ENCODE data around the gene DDX18.
"Not testable (repeated sequence)": the region's sequence is repeated elsewhere in the genome, so short reads cannot be mapped to it uniquely, and the experiment has no call there.

The DDX18 gene

GRCh38 chr2:117803644-117804325 is 10.7 kb upstream of the DDX18 start:
- peak overlapping the region; percentile 20 for H3K27ac ChIP-seq (ENCODE audit: low read depth, low read length)
- H3K4me1 ChIP-seq (ENCODE audit: control insufficient read depth, insufficient read depth, low read length); H3K9me3 ChIP-seq (ENCODE audit: control insufficient read depth, insufficient read depth, low read length); H3K27me3 ChIP-seq (ENCODE audit: control insufficient read depth, insufficient read depth, low read length); H3K36me3 ChIP-seq (ENCODE audit: control insufficient read depth, insufficient read depth, low read length): not testable (repeated sequence)
- 0 out of 2 replicates have a peak overlapping the region, but pooled peaks have one; percentile 48 for H3K9ac ChIP-seq (ENCODE audit: low read depth, low read length)
- H3K4me3 ChIP-seq (ENCODE audit: low read depth, low read length): peak overlapping the region; percentile 62

DNA sequence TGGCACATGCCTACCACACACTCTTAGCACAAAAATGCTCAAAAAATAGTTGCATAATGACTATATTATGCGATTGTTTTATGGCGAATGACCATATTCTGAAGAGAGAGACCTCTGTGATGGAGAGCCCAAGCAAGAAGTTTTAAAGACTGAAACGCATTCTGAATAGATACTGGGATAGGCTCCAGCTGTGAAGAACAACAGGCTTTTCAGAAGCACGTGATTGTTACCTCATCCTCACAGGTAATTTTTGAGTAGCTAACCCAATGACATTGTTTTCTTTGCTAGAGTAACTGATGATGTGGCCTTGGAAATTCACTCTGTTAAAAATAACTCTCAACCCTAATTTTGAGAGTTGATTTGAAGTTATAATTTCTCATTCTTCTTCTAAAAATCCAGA is 2.0 kb upstream of the DDX18 start:
- Histone ChIP-seq H3K9ac (ENCODE audit: low read depth, low read length) (peak overlapping the region; percentile 21; the same call in 1 of the 2 replicates), H3K4me1 (ENCODE audit: control insufficient read depth, insufficient read depth, low read length) (peaks cover 19% of the 10 kb centered on the region), H3K9me3 (ENCODE audit: control insufficient read depth, insufficient read depth, low read length) (no peaks in the 10 kb centered on the region), H3K4me3 (ENCODE audit: low read depth, low read length) (peak overlapping the region; percentile 15; the same call in 1 of the 2 replicates), H3K27ac (ENCODE audit: low read depth, low read length) (peak overlapping the region; percentile 74), H3K36me3 (ENCODE audit: control insufficient read depth, insufficient read depth, low read length) (peaks cover 15% of the 10 kb centered on the region), H3K27me3 (ENCODE audit: control insufficient read depth, insufficient read depth, low read length) (no peaks in the 10 kb centered on the region)

- H3K27ac ChIP-seq (ENCODE audit: low read depth, low read length): no peak overlapping the region
- H3K9me3 ChIP-seq (ENCODE audit: control insufficient read depth, insufficient read depth, low read length): no peaks in the 10 kb centered on the region
- peak overlapping the region; percentile 95 for H3K4me3 ChIP-seq (ENCODE audit: low read depth, low read length)
- peaks cover 50% of the 10 kb centered on the region for H3K36me3 ChIP-seq (ENCODE audit: control insufficient read depth, insufficient read depth, low read length)
- no peak overlapping the region for H3K9ac ChIP-seq (ENCODE audit: low read depth, low read length)
- H3K4me1 ChIP-seq (ENCODE audit: control insufficient read depth, insufficient read depth, low read length): peaks cover 19% of the 10 kb centered on the region
- no peaks in the 10 kb centered on the region for H3K27me3 ChIP-seq (ENCODE audit: control insufficient read depth, insufficient read depth, low read length)
Observed at GRCh38 chr2:117815946-117816345, 1.5 kb downstream of the DDX18 start.

DNA sequence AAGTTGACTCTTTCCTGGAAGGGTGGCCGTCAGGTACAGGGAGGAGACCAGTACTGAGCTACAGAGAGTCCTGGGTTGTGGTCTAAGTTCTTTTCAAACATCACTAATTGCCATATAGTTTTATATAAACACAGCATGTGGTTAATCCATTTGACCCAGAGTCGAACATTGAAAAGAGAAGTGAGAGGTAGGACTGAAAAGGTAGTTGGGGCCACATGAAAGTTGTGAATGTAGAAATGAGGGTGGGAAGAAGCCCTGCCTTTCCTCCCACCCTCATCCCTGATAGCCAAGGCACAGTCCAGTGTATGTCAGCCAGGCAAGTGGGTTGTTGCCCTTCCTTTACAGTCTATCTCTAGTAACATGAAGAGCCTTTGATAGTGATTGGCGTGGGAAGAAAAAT is 4.4 kb downstream of the DDX18 start:
- Histone ChIP-seq H3K27me3 (ENCODE audit: control insufficient read depth, insufficient read depth, low read length) (no peaks in the 10 kb centered on the region), H3K4me1 (ENCODE audit: control insufficient read depth, insufficient read depth, low read length) (0 out of 2 replicates have a peak, but pooled peaks cover 5% of the 10 kb centered on the region), H3K36me3 (ENCODE audit: control insufficient read depth, insufficient read depth, low read length) (peaks cover 79% of the 10 kb centered on the region), H3K4me3 (ENCODE audit: low read depth, low read length) (no peak overlapping the region), H3K9me3 (ENCODE audit: control insufficient read depth, insufficient read depth, low read length) (no peaks in the 10 kb centered on the region), H3K27ac (ENCODE audit: low read depth, low read length) (no peak overlapping the region), H3K9ac (ENCODE audit: low read depth, low read length) (no peak overlapping the region)

DNA sequence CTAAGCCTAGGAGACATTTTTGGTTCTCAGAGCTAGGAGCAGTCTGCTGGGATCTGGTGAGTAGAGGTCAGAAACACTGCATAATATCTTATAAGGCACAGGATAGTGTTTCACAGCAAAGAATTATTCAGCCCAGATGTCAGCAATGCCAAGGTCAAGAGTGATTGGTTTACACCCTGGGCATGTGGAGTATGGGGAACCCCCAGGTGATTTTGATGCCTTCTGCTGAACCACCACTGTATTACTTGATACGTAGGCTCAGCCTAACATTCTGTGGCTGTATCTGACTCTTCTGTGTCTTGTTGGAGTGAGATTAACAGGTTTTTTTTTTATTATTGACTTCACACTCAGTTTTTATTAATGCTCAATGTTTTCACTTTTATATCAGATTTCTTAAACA is 6.0 kb downstream of the DDX18 start:
- no peak overlapping the region for H3K27ac ChIP-seq (ENCODE audit: low read depth, low read length)
- H3K9me3 ChIP-seq (ENCODE audit: control insufficient read depth, insufficient read depth, low read length): no peaks in the 10 kb centered on the region
- no peak overlapping the region for H3K9ac ChIP-seq (ENCODE audit: low read depth, low read length)
- H3K27me3 ChIP-seq (ENCODE audit: control insufficient read depth, insufficient read depth, low read length): no peaks in the 10 kb centered on the region
- peaks cover 95% of the 10 kb centered on the region for H3K36me3 ChIP-seq (ENCODE audit: control insufficient read depth, insufficient read depth, low read length)
- H3K4me1 ChIP-seq (ENCODE audit: control insufficient read depth, insufficient read depth, low read length): 0 out of 2 replicates have a peak, but pooled peaks cover 5% of the 10 kb centered on the region
- no peak overlapping the region for H3K4me3 ChIP-seq (ENCODE audit: low read depth, low read length)

- Histone ChIP-seq H3K4me1 (ENCODE audit: control insufficient read depth, insufficient read depth, low read length) (no peaks in the 10 kb centered on the region), H3K27ac (ENCODE audit: low read depth, low read length) (no peak overlapping the region), H3K27me3 (ENCODE audit: control insufficient read depth, insufficient read depth, low read length) (no peaks in the 10 kb centered on the region), H3K36me3 (ENCODE audit: control insufficient read depth, insufficient read depth, low read length) (peaks cover 100% of the 10 kb centered on the region), H3K4me3 (ENCODE audit: low read depth, low read length) (no peak overlapping the region), H3K9me3 (ENCODE audit: control insufficient read depth, insufficient read depth, low read length) (no peaks in the 10 kb centered on the region), H3K9ac (ENCODE audit: low read depth, low read length) (no peak overlapping the region)
Observed at GRCh38 chr2:117825437-117825836, 10.9 kb downstream of the DDX18 start.

- H3K9ac ChIP-seq (ENCODE audit: low read depth, low read length); H3K27me3 ChIP-seq (ENCODE audit: control insufficient read depth, insufficient read depth, low read length); H3K9me3 ChIP-seq (ENCODE audit: control insufficient read depth, insufficient read depth, low read length); H3K27ac ChIP-seq (ENCODE audit: low read depth, low read length); H3K4me3 ChIP-seq (ENCODE audit: low read depth, low read length); H3K4me1 ChIP-seq (ENCODE audit: control insufficient read depth, insufficient read depth, low read length): not testable (repeated sequence)
- H3K36me3 ChIP-seq (ENCODE audit: control insufficient read depth, insufficient read depth, low read length): peaks cover 100% of the 10 kb centered on the region
Observed at GRCh38 chr2:117827464-117827863, 13.0 kb downstream of the DDX18 start.

GRCh38 chr2:117828870-117829269 is 14.4 kb downstream of the DDX18 start:
- H3K27ac ChIP-seq (ENCODE audit: low read depth, low read length): no peak overlapping the region
- no peak overlapping the region for H3K4me3 ChIP-seq (ENCODE audit: low read depth, low read length)
- peaks cover 100% of the 10 kb centered on the region for H3K36me3 ChIP-seq (ENCODE audit: control insufficient read depth, insufficient read depth, low read length)
- no peaks in the 10 kb centered on the region for H3K27me3 ChIP-seq (ENCODE audit: control insufficient read depth, insufficient read depth, low read length)
- no peaks in the 10 kb centered on the region for H3K9me3 ChIP-seq (ENCODE audit: control insufficient read depth, insufficient read depth, low read length)
- H3K4me1 ChIP-seq (ENCODE audit: control insufficient read depth, insufficient read depth, low read length): no peaks in the 10 kb centered on the region
- H3K9ac ChIP-seq (ENCODE audit: low read depth, low read length): no peak overlapping the region

- Histone ChIP-seq H3K27ac (ENCODE audit: low read depth, low read length) (no peak overlapping the region), H3K36me3 (ENCODE audit: control insufficient read depth, insufficient read depth, low read length) (peaks cover 68% of the 10 kb centered on the region), H3K4me3 (ENCODE audit: low read depth, low read length) (no peak overlapping the region), H3K9me3 (ENCODE audit: control insufficient read depth, insufficient read depth, low read length) (no peaks in the 10 kb centered on the region), H3K9ac (ENCODE audit: low read depth, low read length) (no peak overlapping the region), H3K4me1 (ENCODE audit: control insufficient read depth, insufficient read depth, low read length) (0 out of 2 replicates have a peak, but pooled peaks cover 2% of the 10 kb centered on the region), H3K27me3 (ENCODE audit: control insufficient read depth, insufficient read depth, low read length) (peaks cover 9% of the 10 kb centered on the region; the same call in 1 of the 2 replicates)
Observed at GRCh38 chr2:117832332-117832731, 17.8 kb downstream of the DDX18 start.

GRCh38 chr2:117832905-117833613 is 18.6 kb downstream of the DDX18 start:
- H3K36me3 ChIP-seq (ENCODE audit: control insufficient read depth, insufficient read depth, low read length): peaks cover 61% of the 10 kb centered on the region
- H3K4me1 ChIP-seq (ENCODE audit: control insufficient read depth, insufficient read depth, low read length): 0 out of 2 replicates have a peak, but pooled peaks cover 3% of the 10 kb centered on the region

DNA sequence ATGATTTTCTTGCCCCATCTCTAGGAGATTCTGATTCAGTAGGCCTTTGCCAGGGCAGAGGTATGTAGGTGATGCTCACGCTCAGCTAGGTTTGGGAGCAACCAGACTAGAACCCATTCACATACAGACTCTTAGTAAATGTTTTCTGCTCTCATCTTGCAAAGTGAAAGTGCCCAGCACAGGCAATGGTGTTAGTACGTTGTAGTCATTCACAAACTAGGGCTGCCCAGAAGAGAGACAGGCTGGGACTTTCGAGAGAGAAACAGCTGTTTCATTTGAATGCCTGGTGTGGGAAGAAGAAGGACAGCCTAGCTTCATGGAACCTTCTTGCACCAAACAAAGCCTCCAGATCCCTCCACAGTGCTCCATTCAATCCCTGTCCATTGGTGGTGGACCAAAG is 19.4 kb downstream of the DDX18 start:
- H3K36me3 ChIP-seq (ENCODE audit: control insufficient read depth, insufficient read depth, low read length): peaks cover 52% of the 10 kb centered on the region

More at GRCh38 chr2:117832905-117833613, 18.6 kb downstream of the DDX18 start:
- H3K9me3 ChIP-seq (ENCODE audit: control insufficient read depth, insufficient read depth, low read length): no peaks in the 10 kb centered on the region
- H3K4me3 ChIP-seq (ENCODE audit: low read depth, low read length): no peak overlapping the region
- no peak overlapping the region for H3K9ac ChIP-seq (ENCODE audit: low read depth, low read length)
- no peak overlapping the region for H3K27ac ChIP-seq (ENCODE audit: low read depth, low read length)
- H3K27me3 ChIP-seq (ENCODE audit: control insufficient read depth, insufficient read depth, low read length): peaks cover 11% of the 10 kb centered on the region; the same call in 1 of the 2 replicates

More for the DNA sequence above, 19.4 kb downstream of the DDX18 start:
- Histone ChIP-seq H3K9me3 (ENCODE audit: control insufficient read depth, insufficient read depth, low read length) (no peaks in the 10 kb centered on the region), H3K9ac (ENCODE audit: low read depth, low read length) (no peak overlapping the region), H3K4me1 (ENCODE audit: control insufficient read depth, insufficient read depth, low read length) (0 out of 2 replicates have a peak, but pooled peaks cover 3% of the 10 kb centered on the region), H3K27ac (ENCODE audit: low read depth, low read length) (no peak overlapping the region), H3K27me3 (ENCODE audit: control insufficient read depth, insufficient read depth, low read length) (peaks cover 11% of the 10 kb centered on the region; the same call in 1 of the 2 replicates), H3K4me3 (ENCODE audit: low read depth, low read length) (no peak overlapping the region)

Measured in HUES48 (cell line).